CD4-positive, alpha-beta T cell treated with Interferon alpha-2 for 1 hour (primary cell): ENCODE results near the gene MBD3.

Experiments
- DNase-seq, 2 donors: peaks; one replicate each; pipeline ENCODE4 v3.0.0-alpha.2; 2020 to 2022

The MBD3 gene

GRCh38 chr19:1618157-1619093 lies 25.8 kb upstream of the MBD3 start:
- peak; percentile 20 to 41 for DNase-seq

- no peak for DNase-seq
Measured at GRCh38 chr19:1616875-1617274, 24.2 kb upstream of the MBD3 start.

DNA sequence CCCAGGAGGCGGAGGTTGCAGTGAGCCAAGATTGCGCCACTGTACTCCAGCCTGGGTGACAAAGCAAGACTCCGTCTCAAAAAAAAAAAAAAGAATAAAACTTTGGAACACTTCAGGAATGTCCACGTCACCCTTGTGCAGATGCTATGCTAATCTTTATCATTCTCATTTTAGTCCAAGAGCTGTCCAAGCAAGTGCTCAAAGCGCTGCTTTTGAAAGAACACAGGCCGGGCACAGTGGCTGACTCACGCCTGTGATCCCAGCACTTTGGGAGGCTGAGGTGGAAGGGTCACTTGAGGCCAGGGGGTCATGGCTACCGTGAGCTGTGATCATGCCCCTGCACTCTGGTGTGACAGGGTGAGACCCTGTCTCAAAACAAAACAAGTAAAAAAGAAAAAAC lies 23.7 kb upstream of the MBD3 start:
- no peak for DNase-seq

DNA sequence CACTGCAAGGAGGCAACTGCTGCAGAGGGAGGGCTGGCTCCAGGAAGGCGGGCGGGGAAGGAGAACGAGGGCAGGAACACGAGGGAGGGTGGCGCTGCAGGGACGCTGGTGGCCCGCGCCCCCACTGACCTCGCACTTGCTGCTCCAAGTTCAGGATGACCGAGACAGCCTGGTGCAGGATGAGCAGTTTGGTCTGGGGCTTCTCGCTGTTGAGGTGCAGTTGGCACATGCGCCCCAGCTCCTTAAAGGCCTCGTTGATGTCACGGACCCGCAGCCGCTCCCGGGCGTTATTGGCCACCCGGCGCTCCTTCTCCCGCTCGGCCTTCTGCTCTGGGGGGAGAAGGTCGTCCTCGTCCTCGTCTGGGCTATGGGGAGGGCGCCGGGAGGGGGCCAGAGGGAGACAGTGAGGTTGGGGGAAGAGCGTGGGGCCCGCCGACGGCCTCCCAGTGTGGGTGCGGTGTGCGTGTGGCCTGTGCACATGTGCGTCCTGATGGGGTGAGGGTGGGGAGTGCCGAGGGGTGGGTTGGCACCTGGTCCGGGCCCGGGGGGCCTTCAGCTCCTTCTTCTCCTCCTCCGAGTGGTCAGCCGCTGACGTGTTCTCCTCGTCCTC lies 22.6 kb upstream of the MBD3 start:
- DNase-seq: no peak

GRCh38 chr19:1613808-1614570 lies 21.3 kb upstream of the MBD3 start:
- no peak for DNase-seq

DNA sequence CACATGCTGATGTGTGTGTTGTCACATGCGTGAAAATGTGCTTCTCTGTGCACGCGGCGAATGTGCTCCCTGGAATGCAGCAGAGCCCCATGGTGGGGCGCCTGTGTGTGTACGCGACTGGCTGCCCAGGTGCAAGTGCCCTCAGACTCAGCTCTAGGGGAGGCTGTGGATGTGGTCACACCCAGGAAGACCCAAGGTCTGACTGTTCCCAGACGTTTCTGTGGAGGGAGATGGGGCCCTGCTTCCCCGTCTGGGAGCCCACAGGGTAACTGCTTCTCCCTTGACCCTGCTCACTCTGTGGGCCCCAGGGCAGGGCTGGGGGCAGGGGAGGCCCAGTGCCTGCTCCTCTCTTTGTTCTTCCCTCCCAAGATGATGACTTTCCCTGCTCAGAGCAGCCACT lies 20.5 kb upstream of the MBD3 start:
- no peak for DNase-seq

GRCh38 chr19:1612114-1613086 lies 19.7 kb upstream of the MBD3 start:
- DNase-seq: no peak

DNA sequence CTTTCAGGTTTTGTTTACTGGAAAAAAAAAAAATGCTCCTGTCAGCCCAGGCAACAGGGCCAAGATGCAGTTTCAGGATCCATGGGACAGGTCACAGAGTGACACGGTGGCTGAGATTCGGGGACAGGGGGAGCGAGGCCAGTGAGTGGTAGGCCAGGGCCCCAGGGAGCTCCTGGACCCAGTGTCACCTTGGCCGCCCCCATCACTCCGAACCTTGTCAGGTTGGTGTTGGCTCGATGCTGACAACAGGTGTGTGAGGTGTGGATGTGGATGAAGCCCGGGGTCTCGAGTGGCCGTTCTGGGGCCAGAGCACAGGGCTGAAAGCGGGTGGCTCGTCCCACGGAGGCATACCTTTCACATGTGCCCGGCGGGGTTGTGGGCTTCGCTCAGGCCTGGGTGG lies 18.7 kb upstream of the MBD3 start:
- DNase-seq: no peak

DNA sequence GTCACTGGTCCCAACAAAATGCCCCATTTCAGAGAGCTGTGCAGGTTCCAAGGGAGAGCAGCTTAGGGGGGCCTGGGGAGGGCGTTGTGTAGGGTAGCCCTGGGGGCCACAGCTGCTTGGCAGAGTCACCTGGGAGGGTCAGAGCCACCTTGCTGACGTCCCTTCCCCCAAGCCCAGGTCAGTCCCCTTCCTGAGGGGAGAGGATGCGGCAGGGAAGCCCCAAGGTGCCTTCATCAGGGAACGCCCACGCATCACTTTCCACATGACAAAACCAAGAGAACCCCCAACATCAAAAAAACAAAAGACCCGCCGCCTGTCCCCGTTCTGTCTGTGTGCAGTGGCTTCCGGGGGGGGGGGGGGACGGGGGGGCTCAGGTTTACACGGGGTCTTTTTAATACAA lies 17.9 kb upstream of the MBD3 start:
- peak in 1 of 2 donors; percentile 19 for DNase-seq

GRCh38 chr19:1609680-1610474 lies 17.2 kb upstream of the MBD3 start:
- no peak for DNase-seq

GRCh38 chr19:1609103-1609396 lies 16.4 kb upstream of the MBD3 start:
- DNase-seq: peak in 1 of 2 donors; percentile 40

DNA sequence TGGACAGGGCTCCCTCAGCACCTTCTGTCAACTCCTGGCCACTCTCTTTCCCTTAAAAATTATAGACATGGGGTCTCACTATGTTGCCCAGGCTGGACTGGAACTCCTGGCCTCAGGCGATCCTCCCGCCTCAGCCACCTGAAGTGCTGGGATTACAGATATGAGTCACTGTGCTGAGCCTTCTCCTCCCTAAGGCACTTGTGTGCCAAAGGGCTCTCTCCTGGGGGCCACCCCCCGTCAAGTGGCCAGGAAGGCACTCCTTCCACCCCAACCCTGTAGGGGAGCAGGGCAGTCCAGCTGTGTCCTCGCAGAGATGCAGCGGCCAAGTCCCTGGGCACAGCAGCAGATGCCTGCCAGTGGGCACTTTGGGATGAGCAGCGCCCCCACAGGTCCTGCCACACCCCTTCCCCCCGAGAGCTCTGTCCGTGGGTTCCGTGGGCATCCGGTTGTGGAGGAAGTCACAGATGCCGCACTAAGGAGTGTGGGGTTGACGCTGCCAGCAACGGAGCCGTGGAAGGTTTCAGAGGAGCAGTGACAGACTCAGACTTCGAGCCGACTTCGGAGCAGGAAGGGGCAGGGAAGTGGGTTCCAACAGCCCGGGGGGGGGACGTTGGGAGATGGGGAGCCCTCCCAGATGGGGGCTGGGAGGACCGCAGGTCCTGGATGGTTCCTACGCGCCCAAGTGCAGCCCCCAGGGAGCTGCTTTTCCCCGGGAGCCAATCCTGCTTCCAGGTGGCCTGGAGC lies 15.9 kb upstream of the MBD3 start:
- peak in 1 of 2 donors; percentile 49 for DNase-seq

GRCh38 chr19:1606138-1606651 lies 13.5 kb upstream of the MBD3 start:
- DNase-seq: no peak

- peak; percentile 93 for DNase-seq
Measured at GRCh38 chr19:1605236-1606137, 12.8 kb upstream of the MBD3 start, which contains the start of gene UQCR11. Gene UQCR11 (minus strand): TSS chr19:1605462. CDS start chr19:1605409, 53 bp downstream.

DNA sequence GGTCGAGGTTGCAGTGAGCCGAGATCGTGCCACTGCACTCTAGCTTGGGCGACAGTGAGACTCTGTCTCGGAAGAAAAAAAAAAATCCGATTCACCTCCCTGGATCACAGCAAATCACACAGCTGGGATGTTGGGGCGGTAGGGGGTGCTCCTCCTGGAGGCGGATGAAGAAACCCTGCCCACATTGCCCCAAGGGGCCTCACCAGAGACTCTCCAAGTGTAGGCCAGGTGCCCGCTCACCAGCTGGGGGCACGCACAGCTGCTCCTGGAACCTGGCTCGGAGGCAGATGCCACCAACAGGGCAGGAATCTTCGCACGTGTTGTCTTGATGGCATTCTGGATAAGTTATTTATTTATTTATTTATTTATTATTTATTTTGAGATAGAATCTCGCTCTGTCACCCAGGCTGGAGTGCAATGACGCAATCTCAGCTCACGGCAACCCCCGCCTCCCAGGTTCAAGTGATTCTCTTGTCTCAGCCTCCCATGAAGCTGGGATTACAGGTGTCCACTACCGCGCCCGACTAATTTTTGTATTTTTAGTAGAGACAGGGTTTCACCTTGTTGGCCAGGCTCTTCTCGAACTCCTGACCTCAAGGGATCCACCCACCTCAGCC lies 9.5 kb upstream of the MBD3 start:
- DNase-seq: no peak

GRCh38 chr19:1601613-1602064 lies 9.0 kb upstream of the MBD3 start:
- no peak for DNase-seq

- DNase-seq: no peak
Measured at GRCh38 chr19:1599460-1599846, 6.8 kb upstream of the MBD3 start.

- DNase-seq: no peak
Measured at GRCh38 chr19:1598777-1599459, 6.3 kb upstream of the MBD3 start.

- no peak for DNase-seq
Measured at GRCh38 chr19:1593501-1593772, 772 bp upstream of the MBD3 start.
